ENCODE results near the gene RPN1.

DNA sequence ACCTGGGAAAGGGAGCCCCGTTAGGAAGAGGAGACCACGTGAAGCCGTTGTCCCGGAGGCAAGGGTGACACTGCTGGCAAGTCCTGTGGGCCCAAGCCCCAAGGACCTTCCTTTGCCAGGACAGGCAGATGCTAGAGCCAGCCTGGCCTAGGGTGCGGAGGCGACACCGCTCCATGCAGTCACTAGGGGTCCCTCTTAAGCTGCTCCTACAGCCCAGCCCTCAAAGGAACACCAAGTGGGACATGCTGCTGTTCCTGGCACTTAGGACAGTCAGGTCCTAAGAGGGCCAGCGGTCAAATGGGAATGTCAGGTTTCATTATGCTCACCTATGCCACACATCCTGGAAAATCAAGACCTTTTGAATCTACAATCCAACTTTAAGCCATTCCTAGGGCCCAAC, 59.7 kb downstream of the RPN1 start:
- TF ChIP-seq POLR2A (IDR thresholded peaks at IDR 0.05; ENCODE audit: low read length) (no peak), GATA1 (IDR thresholded peaks at IDR 0.05; ENCODE audit: low read depth, low read length) (no peak)
